PC-3 (cell line): ENCODE results near the gene TACO1.

Source experiments
- CTCF ChIP-seq: fragments of 300-600 bp; sonication (generic); conservative IDR thresholded peaks from 2 replicates; pipeline ENCODE4 v1.5.1; 2017; ENCODE audit warnings: antibody characterized with exemption, low read depth, mild to moderate bottlenecking, low read length
- EZH2 ChIP-seq: fragments of 300-600 bp; sonication (generic); IDR thresholded peaks from one replicate; pipeline ENCODE4 v1.6.1; 2017; ENCODE audit warnings: antibody characterized with exemption, mild to moderate bottlenecking, low read length; ENCODE audit not compliant: unreplicated experiment

- no peak for TF ChIP-seq EZH2
- no peak for TF ChIP-seq CTCF
Observed at GRCh38 chr17:63634816-63635215, 34.1 kb downstream of the TACO1 start.
